Frontal cortex (tissue), 1 donor: ENCODE results near the gene SAGE1. TPM values are rescaled to one million over a fixed set of nuclear protein-coding genes. Genes with fewer than 3 reads are reported as not detected.

Experiments
- total RNA-seq: library from RNA; depleted of rRNA; stranded (reverse); fragments of >200 nt; gene quantifications from one replicate; pipeline ENCODE4 v1.2.3, GENCODE V29; 2014

SAGE1 gene
- total RNA-seq, 1 donor from 2014 or later: not detected

Other genes with a start within 250 kb of the SAGE1 start
- not detected for gene CT45A1, start 180.1 kb upstream of the SAGE1 start, total RNA-seq
- gene CT45A3, start 125.5 kb upstream of the SAGE1 start, total RNA-seq: not detected
- gene CT45A5, start 108.2 kb upstream of the SAGE1 start, total RNA-seq: not detected
- gene CT45A6, start 90.9 kb upstream of the SAGE1 start, total RNA-seq: not detected
- gene CT45A2, start 73.7 kb upstream of the SAGE1 start, total RNA-seq: not detected
- not detected for gene CT45A7, start 56.4 kb upstream of the SAGE1 start, total RNA-seq
- not detected for gene CT45A8, start 39.2 kb upstream of the SAGE1 start, total RNA-seq
- not detected for gene CT45A9, start 21.9 kb upstream of the SAGE1 start, total RNA-seq
- not detected for gene CT45A10, start 272 bp upstream of the SAGE1 start, total RNA-seq
- gene MMGT1, start 80.3 kb downstream of the SAGE1 start, total RNA-seq: 14.3 TPM
- gene SLC9A6, start 91.7 kb downstream of the SAGE1 start, total RNA-seq: 160 TPM